ENCODE data around the gene CERT1. TPM values are rescaled to one million over a fixed set of nuclear protein-coding genes. Genes with fewer than 3 reads are reported as not detected.

The CERT1 gene
- total and polyA plus RNA-seq, 2 donors from 2014 or later: 14.5 to 50.1 TPM

GRCh38 chr5:75484605-75485004 is 26.8 kb downstream of the CERT1 start:
- Histone ChIP-seq H3K36me3 (ENCODE audit: control insufficient read depth in 2 of 3, insufficient read depth in 3 of 3, low read length in 3 of 3) (no peaks in the 10 kb centered on the region), H3K9ac (ENCODE audit: low read length in 3 of 3) (no peak overlapping the region), H3K4me3 (ENCODE audit: low read length in 3 of 3) (no peak overlapping the region), H3K27ac (ENCODE audit: low read depth in 2 of 2, low read length in 2 of 2) (no peak overlapping the region), H3K27me3 (ENCODE audit: control insufficient read depth, insufficient read depth, low read length) (no peaks in the 10 kb centered on the region), H3K9me3 (ENCODE audit: control insufficient read depth in 2 of 3, insufficient read depth in 1 of 3, low read length in 3 of 3) (no peaks in the 10 kb centered on the region), H3K4me1 (ENCODE audit: control insufficient read depth in 2 of 3, insufficient read depth in 2 of 3, low read depth in 1 of 3, low read length in 3 of 3) (no peaks in the 10 kb centered on the region)
- TF ChIP-seq, protein P1, sequence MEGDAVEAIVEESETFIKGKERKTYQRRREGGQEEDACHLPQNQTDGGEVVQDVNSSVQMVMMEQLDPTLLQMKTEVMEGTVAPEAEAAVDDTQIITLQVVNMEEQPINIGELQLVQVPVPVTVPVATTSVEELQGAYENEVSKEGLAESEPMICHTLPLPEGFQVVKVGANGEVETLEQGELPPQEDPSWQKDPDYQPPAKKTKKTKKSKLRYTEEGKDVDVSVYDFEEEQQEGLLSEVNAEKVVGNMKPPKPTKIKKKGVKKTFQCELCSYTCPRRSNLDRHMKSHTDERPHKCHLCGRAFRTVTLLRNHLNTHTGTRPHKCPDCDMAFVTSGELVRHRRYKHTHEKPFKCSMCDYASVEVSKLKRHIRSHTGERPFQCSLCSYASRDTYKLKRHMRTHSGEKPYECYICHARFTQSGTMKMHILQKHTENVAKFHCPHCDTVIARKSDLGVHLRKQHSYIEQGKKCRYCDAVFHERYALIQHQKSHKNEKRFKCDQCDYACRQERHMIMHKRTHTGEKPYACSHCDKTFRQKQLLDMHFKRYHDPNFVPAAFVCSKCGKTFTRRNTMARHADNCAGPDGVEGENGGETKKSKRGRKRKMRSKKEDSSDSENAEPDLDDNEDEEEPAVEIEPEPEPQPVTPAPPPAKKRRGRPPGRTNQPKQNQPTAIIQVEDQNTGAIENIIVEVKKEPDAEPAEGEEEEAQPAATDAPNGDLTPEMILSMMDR (IDR thresholded peaks at IDR 0.05; ENCODE audit: borderline replicate concordance, extremely low read depth, insufficient read depth): no peak
- FAIRE-seq (no peak), DNase-seq (no peak)
- intact Hi-C loops (cut with DNase I): no loop called here

DNA sequence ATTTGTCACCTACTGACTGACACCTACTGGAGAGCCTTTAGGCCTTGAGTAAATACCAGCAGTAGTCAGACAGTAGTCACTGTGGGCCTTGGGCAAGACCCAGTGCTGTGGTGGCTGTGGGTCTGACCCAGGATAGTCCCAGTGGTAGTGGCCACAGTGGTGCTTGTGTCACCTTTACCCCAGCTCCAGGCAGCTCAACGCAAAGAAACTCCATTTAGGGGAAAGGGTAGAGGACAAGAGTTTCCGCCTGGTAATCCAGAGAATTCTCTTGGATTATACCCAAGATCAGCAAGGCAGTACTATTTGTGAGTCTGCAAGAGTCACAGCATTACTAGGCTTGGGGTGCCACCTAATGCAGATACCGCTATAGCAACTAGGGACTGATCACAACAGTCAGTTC is 28.9 kb downstream of the CERT1 start:
- DNase-seq: no peak
- intact Hi-C loops (cut with DNase I): no loop called here
- TF ChIP-seq, protein P1 (IDR thresholded peaks at IDR 0.05; ENCODE audit: borderline replicate concordance, extremely low read depth, insufficient read depth): no peak

GRCh38 chr5:75481024-75481423 is 30.4 kb downstream of the CERT1 start:
- no peak for DNase-seq
- Histone ChIP-seq H3K4me3 (ENCODE audit: low read length in 3 of 3) (no peak overlapping the region), H3K27me3 (ENCODE audit: control insufficient read depth, insufficient read depth, low read length) (no peaks in the 10 kb centered on the region), H3K9ac (ENCODE audit: low read length in 3 of 3) (no peak overlapping the region), H3K4me1 (ENCODE audit: control insufficient read depth in 2 of 3, insufficient read depth in 2 of 3, low read depth in 1 of 3, low read length in 3 of 3) (no peaks in the 10 kb centered on the region), H3K27ac (ENCODE audit: low read depth in 2 of 2, low read length in 2 of 2) (no peak overlapping the region), H3K36me3 (ENCODE audit: control insufficient read depth in 2 of 3, insufficient read depth in 3 of 3, low read length in 3 of 3) (no peaks in the 10 kb centered on the region), H3K9me3 (ENCODE audit: control insufficient read depth in 2 of 3, insufficient read depth in 1 of 3, low read length in 3 of 3) (no peaks in the 10 kb centered on the region)
- no peak for FAIRE-seq
- TF ChIP-seq, protein P1 (IDR thresholded peaks at IDR 0.05; ENCODE audit: borderline replicate concordance, extremely low read depth, insufficient read depth): no peak
- intact Hi-C loops (cut with DNase I): no loop called here

More for the DNA sequence above, 28.9 kb downstream of the CERT1 start:
- H3K4me1 ChIP-seq (ENCODE audit: control insufficient read depth in 2 of 3, insufficient read depth in 2 of 3, low read depth in 1 of 3, low read length in 3 of 3): no peaks in the 10 kb centered on the region
- no peak overlapping the region for H3K9ac ChIP-seq (ENCODE audit: low read length in 3 of 3)
- H3K9me3 ChIP-seq (ENCODE audit: control insufficient read depth in 2 of 3, insufficient read depth in 1 of 3, low read length in 3 of 3): no peaks in the 10 kb centered on the region
- no peaks in the 10 kb centered on the region for H3K27me3 ChIP-seq (ENCODE audit: control insufficient read depth, insufficient read depth, low read length)
- H3K4me3 ChIP-seq (ENCODE audit: low read length in 3 of 3): no peak overlapping the region
- no peak for FAIRE-seq
- H3K27ac ChIP-seq (ENCODE audit: low read depth in 2 of 2, low read length in 2 of 2): no peak overlapping the region
- H3K36me3 ChIP-seq (ENCODE audit: control insufficient read depth in 2 of 3, insufficient read depth in 3 of 3, low read length in 3 of 3): no peaks in the 10 kb centered on the region

- no peaks in the 10 kb centered on the region for H3K36me3 ChIP-seq (ENCODE audit: control insufficient read depth in 2 of 3, insufficient read depth in 3 of 3, low read length in 3 of 3)
- FAIRE-seq (no peak), DNase-seq (no peak)
- H3K27me3 ChIP-seq (ENCODE audit: control insufficient read depth, insufficient read depth, low read length): no peaks in the 10 kb centered on the region
- intact Hi-C loops (cut with DNase I): no loop called here
- TF ChIP-seq, protein P1 (IDR thresholded peaks at IDR 0.05; ENCODE audit: borderline replicate concordance, extremely low read depth, insufficient read depth): no peak
- no peak overlapping the region for H3K9ac ChIP-seq (ENCODE audit: low read length in 3 of 3)
- H3K9me3 ChIP-seq (ENCODE audit: control insufficient read depth in 2 of 3, insufficient read depth in 1 of 3, low read length in 3 of 3): no peaks in the 10 kb centered on the region
- H3K27ac ChIP-seq (ENCODE audit: low read depth in 2 of 2, low read length in 2 of 2): no peak overlapping the region
- H3K4me1 ChIP-seq (ENCODE audit: control insufficient read depth in 2 of 3, insufficient read depth in 2 of 3, low read depth in 1 of 3, low read length in 3 of 3): peaks cover 0 to 12% (median 3%) of the 10 kb centered on the region in 3 donors
- no peak overlapping the region for H3K4me3 ChIP-seq (ENCODE audit: low read length in 3 of 3)
Measured at GRCh38 chr5:75475364-75475763, 36.1 kb downstream of the CERT1 start.

Data from kidney (tissue), 14 donors.